K562 (cell line): ENCODE results near the gene IRAK2. TPM values are rescaled to one million over a fixed set of nuclear protein-coding genes. Genes with fewer than 3 reads are reported as not detected.

ENCODE experiments used
- ASH1L ChIP-seq: fragments of 450-650 bp; IDR thresholded peaks from 2 replicates; pipeline ENCODE4 v1.6.1; 2018; ENCODE audit warnings: borderline replicate concordance, mild to moderate bottlenecking, low read depth; ENCODE audit not compliant: partially characterized antibody
- E4F1 ChIP-seq: fragments of 250-450 bp; sonication (Bioruptor Pico); IDR thresholded peaks from 2 replicates; pipeline ENCODE4 v1.5.0; 2021; ENCODE audit warnings: mild to moderate bottlenecking, borderline replicate concordance
- GATA2 ChIP-seq: sonication (generic); formaldehyde crosslinking; IDR thresholded peaks from 2 replicates; pipeline ENCODE4 v1.4.0; 2020; ENCODE audit warnings: mild to moderate bottlenecking, missing genetic modification reagents
- HMG20A ChIP-seq: fragments of 450-650 bp; formaldehyde crosslinking; conservative IDR thresholded peaks from 2 replicates; pipeline ENCODE4 v1.4.0; 2020; ENCODE audit warnings: mild to moderate bottlenecking, mixed read lengths
- HNRNPUL1 ChIP-seq: fragments of 200-400 bp; formaldehyde crosslinking; IDR thresholded peaks from 2 replicates; pipeline ENCODE4 v1.6.1; 2017; ENCODE audit warnings: low read length
- IRF1 ChIP-seq: sonication (generic); formaldehyde crosslinking; IDR thresholded peaks from 2 replicates; pipeline ENCODE4 v1.8.0; 2022; ENCODE audit warnings: missing genetic modification reagents, mild to moderate bottlenecking, borderline replicate concordance
- MAFF ChIP-seq: IDR thresholded peaks from 2 replicates; pipeline ENCODE4 v1.6.1; 2012; ENCODE audit warnings: low read length, improper control_type of control experiment
- MLX ChIP-seq, 2 experiments: fragments of 450-650 bp in 1 of 2; sonication (generic) in 1 of 2; formaldehyde crosslinking; conservative IDR thresholded peaks; 2 replicates each; pipeline versions ENCODE4 v1.4.0 to v1.8.1; 2020 to 2022; ENCODE audit warnings: mild to moderate bottlenecking in 1 of 2, missing genetic modification reagents in 1 of 2
- NCOA1 ChIP-seq: fragments of 450-650 bp; IDR thresholded peaks from 2 replicates; pipeline ENCODE4 v1.6.1; 2016; ENCODE audit warnings: low read depth
- SMARCB1 ChIP-seq: IDR thresholded peaks from 2 replicates; pipeline ENCODE4 v1.6.1; 2011; ENCODE audit warnings: improper control_type of control experiment, low read depth; ENCODE audit not compliant: insufficient read length
- SMARCE1 ChIP-seq: fragments of 450-650 bp; IDR thresholded peaks from 2 replicates; pipeline ENCODE4 v1.7.1; 2016; ENCODE audit warnings: mild to moderate bottlenecking
- TFAM ChIP-seq: fragments of 250-450 bp; sonication (Bioruptor Pico); conservative IDR thresholded peaks from 2 replicates; pipeline ENCODE4 v1.5.0; 2021; ENCODE audit warnings: mild to moderate bottlenecking, moderate library complexity
- XRCC4 ChIP-seq: IDR thresholded peaks from one replicate; pipeline ENCODE4 v1.6.1; 2011; ENCODE audit not compliant: insufficient read depth, insufficient read length; ENCODE audit errors: extremely low read depth
- ZBTB5 ChIP-seq: fragments of 450-650 bp; IDR thresholded peaks from 2 replicates; pipeline ENCODE4 v1.6.1; 2017; ENCODE audit warnings: antibody characterized with exemption
- ZEB2 ChIP-seq: fragments of 450-650 bp; IDR thresholded peaks from 2 replicates; pipeline ENCODE4 v1.6.1; 2016
- ZNF408 ChIP-seq: fragments of 250-450 bp; sonication (Bioruptor Pico); IDR thresholded peaks from 2 replicates; pipeline ENCODE4 v1.4.0; 2020; ENCODE audit warnings: low read depth, mild to moderate bottlenecking, moderate library complexity
- ZNF699 ChIP-seq: fragments of 250-450 bp; sonication (Bioruptor Pico); IDR thresholded peaks from 2 replicates; pipeline ENCODE4 v1.8.0; 2021; ENCODE audit warnings: mild to moderate bottlenecking, moderate library complexity; ENCODE audit not compliant: insufficient replicate concordance
- polyA plus RNA-seq, 8 experiments: library from polyadenylated mRNA; depleted of rRNA in 4 of 8; stranded (reverse) in 5 of 8; unstranded in 3 of 8; fragments of >200 nt; fragmentation: Nextera tagmentation in 2 of 8; fragmentation: Illumina TruSeq in 1 of 8; extraction: Ambion mirVana in 2 of 8; extraction: Trizol in 1 of 8; gene quantifications; 2 replicates each; pipeline versions ENCODE4 v1.2.1 to v1.2.3, GENCODE V29; 2011 to 2014; ENCODE audit warnings: inconsistent platforms in 1 of 8, missing spikeins in 1 of 8
- total RNA-seq, 7 experiments: library from RNA; depleted of rRNA in 6 of 7; stranded (reverse); fragments of >200 nt in 6 of 7; fragmentation: Illumina TruSeq in 2 of 7; extraction: Trizol in 2 of 7; gene quantifications; 2 replicates each; pipeline versions ENCODE4 v1.2.1 to v1.2.3, GENCODE V29; 2011 to 2021; ENCODE audit warnings: low replicate concordance in 1 of 7
- TF ChIP-seq, protein P1 (sequence below), 2 experiments: IDR thresholded peaks in 1 of 2; conservative IDR thresholded peaks in 1 of 2; 2 replicates each; pipeline ENCODE4 v1.6.1; 2016; ENCODE audit warnings: low read depth in 2 of 2, mild to moderate bottlenecking in 1 of 2, missing compliant biosample characterization in 1 of 2, missing genetic modification characterization in 1 of 2, moderate library complexity in 1 of 2

Gene IRAK2
- total and polyA plus RNA-seq, 9 of the 15 experiments (the other 6 are each of a cell fraction or from before 2014, with no cell fraction given): 0.42 to 4.4 (median 2.7) TPM

- TF ChIP-seq TFAM (CRISPR knock-in tag) (no peak), MLX (CRISPR knock-in tag; conservative IDR thresholded peaks at IDR 0.05) (no peak), ASH1L (no peak), GATA2 (CRISPR knock-in tag) (no peak), ZNF699 (CRISPR knock-in tag) (no peak), E4F1 (CRISPR knock-in tag) (no peak), IRF1 (CRISPR knock-in tag) (no peak), MAFF (no peak), ZBTB5 (no peak), SMARCE1 (peak; percentile 62; the same call in 1 of the 2 replicates), ZEB2 (0 out of 2 replicates have a peak, but pooled peaks have one; percentile 55), HMG20A (CRISPR knock-in tag) (no peak), HNRNPUL1 (no peak), ZNF408 (no peak), NCOA1 (peak; percentile 50; the same call in 1 of the 2 replicates), SMARCB1 (no peak), XRCC4 (no peak)
- TF ChIP-seq, protein P1, sequence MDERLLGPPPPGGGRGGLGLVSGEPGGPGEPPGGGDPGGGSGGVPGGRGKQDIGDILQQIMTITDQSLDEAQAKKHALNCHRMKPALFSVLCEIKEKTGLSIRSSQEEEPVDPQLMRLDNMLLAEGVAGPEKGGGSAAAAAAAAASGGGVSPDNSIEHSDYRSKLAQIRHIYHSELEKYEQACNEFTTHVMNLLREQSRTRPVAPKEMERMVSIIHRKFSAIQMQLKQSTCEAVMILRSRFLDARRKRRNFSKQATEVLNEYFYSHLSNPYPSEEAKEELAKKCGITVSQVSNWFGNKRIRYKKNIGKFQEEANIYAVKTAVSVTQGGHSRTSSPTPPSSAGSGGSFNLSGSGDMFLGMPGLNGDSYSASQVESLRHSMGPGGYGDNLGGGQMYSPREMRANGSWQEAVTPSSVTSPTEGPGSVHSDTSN (CRISPR knock-in tag; IDR thresholded peaks at IDR 0.05; ENCODE audit: low read depth): no peak
- TF ChIP-seq, protein P1 (tag; conservative IDR thresholded peaks at IDR 0.05; ENCODE audit: low read depth): no peak
Observed at GRCh38 chr3:10142707-10143560, 21.8 kb upstream of the IRAK2 start (continued).
